B cell (primary cell): ENCODE measurements around the gene PGAP6. TPM values are rescaled to one million over a fixed set of nuclear protein-coding genes. Genes with fewer than 3 reads are reported as not detected.

Experiments
- ATAC-seq: fragments of 200-7000 bp; cut with Tn5 transposase; one replicate; pipeline ENCODE4 v1.10.0; 2021; ENCODE audit warnings: low read depth, mild to moderate bottlenecking, moderate number of reproducible peaks, moderate library complexity
- CTCF ChIA-PET: fragments of 350-600 bp; sonication (Branson Sonifier 250); formaldehyde crosslinking; loops from one replicate; lab custom pipeline; 2021; ENCODE audit warnings: antibody characterized with exemption, inconsistent platforms; lab: Charles Lee
- POLR2A ChIA-PET: fragments of 350-600 bp; sonication (Branson Sonifier 250); formaldehyde crosslinking; loops from one replicate; lab custom pipeline; 2021; ENCODE audit warnings: antibody characterized with exemption; lab: Charles Lee
- DNase-seq: peaks from one replicate; pipeline ENCODE4 v3.0.0; 2013
- H2AFZ ChIP-seq: 2 replicates; pipeline ENCODE4 v1.6.1; 2012; ENCODE audit warnings: mild to moderate bottlenecking, low read depth, low read length; ENCODE audit not compliant: insufficient read depth, poor library complexity, severe bottlenecking
- H3K27ac ChIP-seq, 2 donors: 1 replicate in 1 of 2; 2 replicates in 1 of 2; pipeline ENCODE4 v1.5.1; 2012 to 2013; ENCODE audit warnings: low read length in 2 of 2, mild to moderate bottlenecking in 2 of 2, moderate library complexity in 1 of 2
- H3K27me3 ChIP-seq, 4 experiments: fragments of 200-600 bp in 1 of 4; sonication (generic) in 1 of 4; replicated peaks in 1 of 4; 1 replicate in 2 of 4; 2 replicates in 2 of 4; pipeline versions ENCODE4 v1.6.1 to v1.7.0; 2013 to 2016; ENCODE audit warnings: low read length in 3 of 4, mild to moderate bottlenecking in 2 of 4, mixed read lengths in 1 of 4, moderate library complexity in 1 of 4; ENCODE audit not compliant: insufficient read depth in 4 of 4, control insufficient read depth in 3 of 4; ENCODE audit errors: control extremely low read depth in 1 of 4
- H3K36me3 ChIP-seq, 2 experiments: replicated peaks in 1 of 2; 1 replicate in 1 of 2; 2 replicates in 1 of 2; pipeline versions ENCODE4 v1.6.1 to v1.7.1; 2013; ENCODE audit warnings: low read length in 1 of 2; ENCODE audit not compliant: insufficient read depth in 2 of 2, control insufficient read depth in 1 of 2; ENCODE audit errors: control extremely low read depth in 1 of 2, extremely low read depth in 1 of 2
- H3K4me1 ChIP-seq, 2 donors: fragments of 200-600 bp in 1 of 2; sonication (generic) in 1 of 2; 1 replicate in 1 of 2; 2 replicates in 1 of 2; pipeline versions ENCODE4 v1.5.1 to v1.6.1; 2013 to 2017; ENCODE audit warnings: low read length in 2 of 2; ENCODE audit not compliant: control insufficient read depth in 2 of 2, insufficient read depth in 2 of 2
- H3K4me2 ChIP-seq: replicated peaks from 2 replicates; pipeline ENCODE3; 2012; ENCODE audit warnings: mild to moderate bottlenecking, low read depth, low read length; ENCODE audit not compliant: poor library complexity, severe bottlenecking
- H3K4me3 ChIP-seq, 5 experiments: fragments of 200-600 bp in 1 of 5; sonication (generic) in 1 of 5; 1 replicate in 3 of 5; 2 replicates in 2 of 5; pipeline versions ENCODE4 v1.5.1 to v1.7.0; 2011 to 2016; ENCODE audit warnings: low read length in 4 of 5, mild to moderate bottlenecking in 4 of 5, low read depth in 2 of 5, control low read depth in 1 of 5, moderate library complexity in 1 of 5; ENCODE audit not compliant: insufficient read depth in 1 of 5; ENCODE audit errors: control extremely low read depth in 1 of 5, extremely low read depth in 1 of 5
- H3K79me2 ChIP-seq: fragments of 200-600 bp; sonication (generic); one replicate; pipeline ENCODE4 v1.6.0; 2016; ENCODE audit warnings: low read length; ENCODE audit not compliant: control insufficient read depth, insufficient read depth
- H3K9ac ChIP-seq: fragments of 200-600 bp; sonication (generic); 2 replicates; pipeline ENCODE4 v1.6.1; 2017; ENCODE audit warnings: mild to moderate bottlenecking, low read length, moderate library complexity
- H3K9me3 ChIP-seq, 3 donors: one replicate each; pipeline versions ENCODE4 v1.6.1 to v1.7.1; 2013; ENCODE audit warnings: low read length in 2 of 3; ENCODE audit not compliant: control insufficient read depth in 2 of 3, insufficient read depth in 1 of 3; ENCODE audit errors: control extremely low read depth in 1 of 3
- H4K20me1 ChIP-seq: 2 replicates; pipeline ENCODE4 v1.6.0; 2012; ENCODE audit warnings: mild to moderate bottlenecking, low read length; ENCODE audit not compliant: insufficient read depth, control insufficient read depth, poor library complexity, severe bottlenecking
- H3K27ac Mint-ChIP-seq: one replicate; pipeline ENCODE4 v1.8.0; 2021; ENCODE audit warnings: mixed read lengths
- H3K27me3 Mint-ChIP-seq: one replicate; pipeline ENCODE4 v1.8.0; 2021; ENCODE audit warnings: mixed read lengths
- H3K4me1 Mint-ChIP-seq: one replicate; pipeline ENCODE4 v1.8.0; 2021; ENCODE audit warnings: mixed read lengths
- H3K4me3 Mint-ChIP-seq: one replicate; pipeline ENCODE4 v1.8.0; 2021; ENCODE audit warnings: mixed read lengths
- H3K9me3 Mint-ChIP-seq: one replicate; pipeline ENCODE4 v1.8.0; 2022; ENCODE audit warnings: mixed read lengths; ENCODE audit not compliant: insufficient read depth
- CTCF ChIP-seq: fragments of 200-600 bp; IDR thresholded peaks from one replicate; pipeline ENCODE4 v1.8.0; 2022; ENCODE audit warnings: antibody characterized with exemption, mild to moderate bottlenecking
- EZH2 ChIP-seq: IDR thresholded peaks from 2 replicates; pipeline ENCODE4 v1.6.1; 2012; ENCODE audit warnings: borderline replicate concordance, low read depth, mild to moderate bottlenecking, moderate library complexity, low read length; ENCODE audit not compliant: insufficient read depth, poor library complexity, severe bottlenecking
- WGBS: methylation state at CpG from one replicate; pipeline ENCODE4 v1.1.5; 2013; ENCODE audit warnings: missing lambda C conversion rate; ENCODE audit not compliant: insufficient coverage; 5-methylcytosine and 5-hydroxymethylcytosine counted together
- intact Hi-C: fragments of 100-400 bp; cut with micrococcal nuclease; formaldehyde crosslinking; loops from one replicate; pipeline ENCODE4 v1.10.0; 2022
- polyA plus RNA-seq: library from polyadenylated mRNA; depleted of rRNA; stranded (reverse); fragments of >200 nt; gene quantifications from 2 replicates; pipeline ENCODE4 v1.2.3, GENCODE V29; 2012
- total RNA-seq, 2 donors: library from RNA; stranded (reverse); fragments of 120-200 nt in 1 of 2; gene quantifications; 1 replicate in 1 of 2; 2 replicates in 1 of 2; pipeline versions ENCODE4 v1.2.3 to v1.2.4, GENCODE V29; 2013 to 2022

PGAP6 gene
- total and polyA plus RNA-seq, 2 donors (not counting 1 experiment from before 2014, with no cell fraction given), result 47.4 to 158 TPM

- Histone ChIP-seq H3K36me3 (no peaks in the 10 kb centered on the region), H3K9me3 (peaks cover 0 to 4% (median 0%) of the 10 kb centered on the region in 3 donors), H3K4me3 (no peak overlapping the region), H3K27me3 (no peaks in the 10 kb centered on the region), H3K4me2 (no peak overlapping the region), H3K27ac (no peak overlapping the region), H3K9ac (no peak overlapping the region), H3K79me2 (peaks cover 19% of the 10 kb centered on the region), H2AFZ (no peak overlapping the region), H3K4me1 (peaks cover 10 to 18% of the 10 kb centered on the region in 2 donors), H4K20me1 (peaks cover 31% of the 10 kb centered on the region)
- Mint-ChIP-seq H3K27ac (peak overlapping the region; percentile 46), H3K27me3 (no peaks in the 10 kb centered on the region), H3K4me1 (peaks cover 20% of the 10 kb centered on the region), H3K9me3 (no peaks in the 10 kb centered on the region), H3K4me3 (peak overlapping the region; percentile 45)
- TF ChIP-seq CTCF (no peak), EZH2 (no peak)
- intact Hi-C loops, result no loop called here
- POLR2A ChIA-PET, result interaction anchor here (0.9 kb wide), 1 partner anchor 16 kb away, joined by 3 read pairs; the partner anchor contains the start of gene MRPL28
- DNase-seq, result no peak
- WGBS, result 97% methylated on average over 11 of the region's 12 CpGs
- ATAC-seq, result no peak
- CTCF ChIA-PET, result interaction anchor here (1.1 kb wide), 2 partner anchors 119 to 289 kb away, joined by 3 to 4 read pairs; partner anchors contain the start of gene FAM234A
Measured at GRCh38 chr16:354291-354881, 27.4 kb downstream of the PGAP6 start.
